ENCODE results near the gene GPR157.

DNA sequence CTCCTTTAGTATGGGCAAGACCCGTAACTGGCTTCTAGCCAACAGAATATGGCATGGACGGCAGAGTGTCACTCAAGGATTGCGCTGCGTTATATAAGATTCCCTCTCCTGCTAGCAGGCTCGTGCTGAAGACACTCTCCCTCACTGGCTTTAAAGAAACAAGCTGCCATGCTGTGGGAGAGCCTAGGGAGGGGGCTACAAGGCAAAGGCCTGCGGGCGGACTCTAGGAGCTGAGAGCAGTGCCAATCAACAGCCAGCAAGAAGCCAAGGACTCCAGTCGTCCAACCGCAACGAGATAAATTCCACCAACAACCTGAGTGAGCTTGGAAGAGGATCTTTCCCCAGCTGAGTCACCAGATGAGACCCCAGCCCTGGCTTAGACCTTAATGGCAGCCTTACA lies 45.9 kb upstream of the GPR157 start:
- TF ChIP-seq, protein P1, sequence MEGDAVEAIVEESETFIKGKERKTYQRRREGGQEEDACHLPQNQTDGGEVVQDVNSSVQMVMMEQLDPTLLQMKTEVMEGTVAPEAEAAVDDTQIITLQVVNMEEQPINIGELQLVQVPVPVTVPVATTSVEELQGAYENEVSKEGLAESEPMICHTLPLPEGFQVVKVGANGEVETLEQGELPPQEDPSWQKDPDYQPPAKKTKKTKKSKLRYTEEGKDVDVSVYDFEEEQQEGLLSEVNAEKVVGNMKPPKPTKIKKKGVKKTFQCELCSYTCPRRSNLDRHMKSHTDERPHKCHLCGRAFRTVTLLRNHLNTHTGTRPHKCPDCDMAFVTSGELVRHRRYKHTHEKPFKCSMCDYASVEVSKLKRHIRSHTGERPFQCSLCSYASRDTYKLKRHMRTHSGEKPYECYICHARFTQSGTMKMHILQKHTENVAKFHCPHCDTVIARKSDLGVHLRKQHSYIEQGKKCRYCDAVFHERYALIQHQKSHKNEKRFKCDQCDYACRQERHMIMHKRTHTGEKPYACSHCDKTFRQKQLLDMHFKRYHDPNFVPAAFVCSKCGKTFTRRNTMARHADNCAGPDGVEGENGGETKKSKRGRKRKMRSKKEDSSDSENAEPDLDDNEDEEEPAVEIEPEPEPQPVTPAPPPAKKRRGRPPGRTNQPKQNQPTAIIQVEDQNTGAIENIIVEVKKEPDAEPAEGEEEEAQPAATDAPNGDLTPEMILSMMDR (IDR thresholded peaks at IDR 0.05), result no peak
- TF ChIP-seq EZH2 (IDR thresholded peaks at IDR 0.05) (no peak), EZH2phosphoT487 (IDR thresholded peaks at IDR 0.05) (no peak)
